WTC11 (cell line): ENCODE results near the gene SPEN. TPM values are rescaled to one million over a fixed set of nuclear protein-coding genes. Genes with fewer than 3 reads are reported as not detected.
A peak's percentile ranks its signal among the peaks of the same experiment; 100 is the strongest.
"Not testable (repeated sequence)": the region's sequence is repeated elsewhere in the genome, so short reads cannot be mapped to it uniquely, and the experiment has no call there.

ENCODE experiments used
- ATAC-seq: fragments of 200-7000 bp; cut with Tn5 transposase; 2 replicates; pipeline ENCODE4 v1.10.0; 2021; ENCODE audit warnings: mild to moderate bottlenecking, moderate library complexity
- CTCF ChIA-PET: fragments of 300-600 bp; sonication (Branson Sonifier 250); formaldehyde crosslinking; loops from one replicate; lab custom pipeline; 2021; ENCODE audit warnings: antibody characterized with exemption; lab: Charles Lee
- POLR2A ChIA-PET: fragments of 350-600 bp; sonication (Branson Sonifier 250); formaldehyde crosslinking; loops from one replicate; lab custom pipeline; 2021; ENCODE audit warnings: antibody characterized with exemption; lab: Charles Lee
- DNase-seq: peaks from one replicate; pipeline ENCODE4 v3.0.0; 2021; ENCODE audit warnings: low spot score
- H3K27ac Mint-ChIP-seq: 2 replicates; pipeline ENCODE4 v1.8.0; 2021; ENCODE audit warnings: mixed read lengths
- H3K27me3 Mint-ChIP-seq: 2 replicates; pipeline ENCODE4 v1.8.0; 2021; ENCODE audit warnings: low read depth, mild to moderate bottlenecking, moderate library complexity, mixed read lengths
- H3K36me3 Mint-ChIP-seq: 2 replicates; pipeline ENCODE4 v1.8.0; 2021; ENCODE audit warnings: mixed read lengths
- H3K4me1 Mint-ChIP-seq: 2 replicates; pipeline ENCODE4 v1.8.0; 2022; ENCODE audit warnings: mixed read lengths
- H3K4me3 Mint-ChIP-seq: 2 replicates; pipeline ENCODE4 v1.8.0; 2021; ENCODE audit warnings: mild to moderate bottlenecking, moderate library complexity, mixed read lengths
- H3K9me3 Mint-ChIP-seq: 2 replicates; pipeline ENCODE4 v1.8.0; 2021; ENCODE audit warnings: mixed read lengths
- AFF4 ChIP-seq: sonication (generic); formaldehyde crosslinking; IDR thresholded peaks from 2 replicates; pipeline ENCODE4 v1.8.1; 2023; ENCODE audit warnings: mild to moderate bottlenecking, missing genetic modification reagents, borderline replicate concordance
- CBFB ChIP-seq: sonication (generic); formaldehyde crosslinking; IDR thresholded peaks from 2 replicates; pipeline ENCODE4 v1.8.1; 2022; ENCODE audit warnings: mild to moderate bottlenecking, low read depth, missing genetic modification reagents
- FOXJ3 ChIP-seq: sonication (generic); formaldehyde crosslinking; IDR thresholded peaks from 2 replicates; pipeline ENCODE4 v1.9.0; 2021; ENCODE audit warnings: missing genetic modification reagents, mild to moderate bottlenecking, borderline replicate concordance
- SOX15 ChIP-seq: fragments of 250-450 bp; sonication (Bioruptor Pico); IDR thresholded peaks from 2 replicates; pipeline ENCODE4 v1.9.0; 2021; ENCODE audit warnings: mild to moderate bottlenecking
- TCF7 ChIP-seq: sonication (generic); formaldehyde crosslinking; IDR thresholded peaks from 2 replicates; pipeline ENCODE4 v1.8.0; 2022; ENCODE audit warnings: mild to moderate bottlenecking, low read depth, missing genetic modification reagents, moderate library complexity
- TEAD4 ChIP-seq: sonication (generic); formaldehyde crosslinking; IDR thresholded peaks from 2 replicates; pipeline ENCODE4 v1.8.0; 2022; ENCODE audit warnings: mild to moderate bottlenecking, missing genetic modification reagents
- ZNF121 ChIP-seq: sonication (generic); formaldehyde crosslinking; IDR thresholded peaks from 2 replicates; pipeline ENCODE4 v1.8.0; 2023; ENCODE audit warnings: missing genetic modification reagents
- ZNF263 ChIP-seq: sonication (generic); formaldehyde crosslinking; IDR thresholded peaks from 2 replicates; pipeline ENCODE4 v1.8.1; 2022; ENCODE audit warnings: low read depth, mild to moderate bottlenecking, moderate library complexity, missing genetic modification reagents
- ZNF416 ChIP-seq: fragments of 250-450 bp; sonication (Bioruptor Pico); IDR thresholded peaks from 2 replicates; pipeline ENCODE4 v1.9.0; 2021; ENCODE audit warnings: mild to moderate bottlenecking, inconsistent platforms
- total RNA-seq: library from RNA; stranded (reverse); gene quantifications from 3 replicates; pipeline ENCODE4 v1.2.3, GENCODE V29; 2021
- TF ChIP-seq, protein P1 (sequence below): fragments of 250-450 bp; sonication (Bioruptor Pico); conservative IDR thresholded peaks from 2 replicates; pipeline ENCODE4 v1.9.0; 2021; ENCODE audit warnings: mild to moderate bottlenecking

The SPEN gene
- total RNA-seq, 1 experiment from 2014 or later, result 48.8 TPM

DNA sequence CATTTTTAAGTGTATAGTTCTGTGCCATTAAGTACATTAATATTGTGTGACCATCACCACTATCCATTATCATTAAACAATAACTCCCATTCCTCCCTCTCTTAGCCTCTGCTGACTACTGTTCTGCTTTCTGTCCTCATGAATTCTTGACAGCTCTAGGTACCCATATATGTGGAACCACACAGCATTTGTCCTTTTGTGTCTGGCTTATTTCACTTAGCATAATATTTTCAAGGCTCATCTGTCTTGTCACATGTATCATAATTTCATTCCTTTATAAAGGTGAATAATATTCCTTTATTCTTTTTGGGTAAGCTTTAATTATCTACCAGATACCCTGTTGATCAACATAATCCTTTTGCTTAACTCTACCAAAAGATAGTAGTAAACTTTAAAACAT lies 47.7 kb downstream of the SPEN start (continued):
- no peak for TF ChIP-seq AFF4 (CRISPR knock-in tag)
- TF ChIP-seq ZNF263 (CRISPR knock-in tag), result no peak
- TF ChIP-seq FOXJ3 (CRISPR knock-in tag), result no peak
- TF ChIP-seq, protein P1, sequence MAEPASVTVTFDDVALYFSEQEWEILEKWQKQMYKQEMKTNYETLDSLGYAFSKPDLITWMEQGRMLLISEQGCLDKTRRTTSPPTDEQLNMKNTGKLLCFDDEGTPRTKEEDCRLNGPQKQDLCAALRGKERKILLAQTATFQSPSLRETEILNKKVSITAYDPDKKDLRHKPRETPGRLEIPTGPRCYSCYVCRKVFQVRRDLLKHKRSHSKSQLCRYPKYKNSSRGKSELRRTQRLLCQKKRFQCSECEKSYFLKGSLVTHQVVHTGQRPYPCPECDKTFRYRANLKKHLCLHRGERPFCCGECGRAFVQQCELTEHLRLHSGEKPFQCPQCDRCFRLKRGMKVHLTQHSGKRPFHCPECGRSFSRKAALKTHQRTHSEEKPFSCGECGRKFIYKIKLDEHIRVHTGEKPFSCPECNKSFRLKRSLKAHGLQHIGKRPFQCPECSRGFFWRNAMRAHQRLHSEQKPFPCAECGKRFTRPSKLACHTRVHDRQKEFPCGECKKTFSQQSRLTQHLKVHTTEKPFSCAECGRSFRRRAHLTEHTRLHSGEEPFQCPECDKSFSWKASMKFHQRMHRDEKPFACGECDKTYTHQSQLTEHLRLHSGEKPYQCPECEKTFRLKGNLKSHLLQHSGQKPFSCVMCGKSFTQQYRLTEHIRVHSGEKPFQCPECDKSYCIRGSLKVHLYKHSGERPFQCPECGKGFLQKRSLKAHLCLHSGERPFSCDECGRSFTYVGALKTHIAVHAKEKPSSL (CRISPR knock-in tag), result no peak
- TF ChIP-seq ZNF121 (CRISPR knock-in tag), result no peak
- no peak for TF ChIP-seq SOX15 (CRISPR knock-in tag)
- TF ChIP-seq TEAD4, result no peak

DNA sequence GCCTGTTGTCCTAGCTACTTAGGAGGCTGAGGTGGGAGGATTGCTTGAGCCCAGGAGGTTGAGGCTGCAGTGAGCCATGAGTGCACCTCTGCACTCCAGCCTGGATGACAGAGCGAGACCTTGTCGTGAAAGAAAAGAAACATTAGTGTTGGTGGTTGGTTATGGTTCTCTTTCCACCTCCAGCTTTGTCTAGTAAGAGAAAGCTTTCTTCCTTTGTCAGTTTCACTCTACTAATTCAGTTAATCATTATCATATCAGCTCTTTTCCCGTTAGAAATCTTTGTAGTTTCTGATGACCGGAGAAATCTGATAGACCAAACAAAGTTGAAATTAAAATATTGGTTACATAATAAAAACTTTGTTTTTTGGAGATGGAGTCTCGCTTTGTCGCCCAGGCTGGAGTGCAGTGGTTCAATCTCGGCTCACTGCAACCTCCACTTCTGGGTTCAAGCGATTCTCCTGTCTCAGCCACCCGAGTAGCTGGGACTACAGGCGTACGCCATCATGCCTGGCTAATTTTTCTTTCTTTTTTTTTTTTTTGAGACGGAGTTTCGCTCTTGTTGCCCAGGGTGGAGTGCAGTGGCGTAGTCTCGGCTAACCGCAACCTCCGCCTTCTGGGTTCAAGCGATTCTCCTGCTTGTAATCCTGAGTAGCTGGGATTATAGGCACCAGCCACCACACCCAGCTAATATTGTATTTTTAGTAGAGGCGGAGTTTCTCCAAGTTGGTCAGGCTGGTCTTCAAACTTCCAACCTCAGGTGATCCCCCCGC lies 49.5 kb downstream of the SPEN start:
- H3K9me3 Mint-ChIP-seq, H3K36me3 Mint-ChIP-seq, H3K27me3 Mint-ChIP-seq, POLR2A ChIA-PET, DNase-seq, ATAC-seq, H3K4me3 Mint-ChIP-seq: not testable (repeated sequence)
- H3K27ac Mint-ChIP-seq, result peak overlapping the region; percentile 83
- H3K4me1 Mint-ChIP-seq, result peaks cover 23% of the 10 kb centered on the region
- CTCF ChIA-PET, result interaction anchor here (0.6 to 1.9 kb wide), 5 partner anchors 9 to 105 kb away, joined by 3 to 6 read pairs (median 4); no protein-coding TSS in a partner anchor

DNA sequence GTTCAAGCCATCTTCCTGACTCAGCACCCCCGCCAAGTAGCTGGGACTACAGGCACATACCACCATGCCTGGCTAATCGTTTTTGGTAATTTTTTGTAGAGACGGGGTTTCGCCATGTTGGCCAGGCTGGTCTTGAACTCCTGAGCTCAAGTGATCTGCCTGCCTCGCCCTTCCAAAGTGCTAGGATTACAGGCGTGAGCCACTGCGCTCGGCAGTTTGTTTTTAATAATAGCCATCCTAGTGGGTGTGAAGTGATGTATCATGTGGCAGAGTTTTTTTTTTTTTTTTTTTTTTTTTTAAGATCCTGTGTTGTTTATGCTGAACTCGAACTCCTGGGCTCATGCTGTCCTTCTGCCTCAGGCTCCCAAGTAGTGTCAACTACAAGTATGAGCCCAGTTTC lies 51.8 kb downstream of the SPEN start:
- Mint-ChIP-seq H3K4me3 (no peak overlapping the region), H3K27me3 (no peaks in the 10 kb centered on the region), H3K27ac (peak overlapping the region; percentile 43), H3K36me3 (no peaks in the 10 kb centered on the region), H3K9me3 (no peaks in the 10 kb centered on the region), H3K4me1 (peaks cover 18% of the 10 kb centered on the region)
- ATAC-seq (no peak), DNase-seq (no peak)
- POLR2A ChIA-PET, result no interaction called here
- no peak for TF ChIP-seq ZNF416
- CTCF ChIA-PET, result interaction anchor here (0.7 kb wide), 1 partner anchor 361 kb away, joined by 4 read pairs; no protein-coding TSS in a partner anchor

DNA sequence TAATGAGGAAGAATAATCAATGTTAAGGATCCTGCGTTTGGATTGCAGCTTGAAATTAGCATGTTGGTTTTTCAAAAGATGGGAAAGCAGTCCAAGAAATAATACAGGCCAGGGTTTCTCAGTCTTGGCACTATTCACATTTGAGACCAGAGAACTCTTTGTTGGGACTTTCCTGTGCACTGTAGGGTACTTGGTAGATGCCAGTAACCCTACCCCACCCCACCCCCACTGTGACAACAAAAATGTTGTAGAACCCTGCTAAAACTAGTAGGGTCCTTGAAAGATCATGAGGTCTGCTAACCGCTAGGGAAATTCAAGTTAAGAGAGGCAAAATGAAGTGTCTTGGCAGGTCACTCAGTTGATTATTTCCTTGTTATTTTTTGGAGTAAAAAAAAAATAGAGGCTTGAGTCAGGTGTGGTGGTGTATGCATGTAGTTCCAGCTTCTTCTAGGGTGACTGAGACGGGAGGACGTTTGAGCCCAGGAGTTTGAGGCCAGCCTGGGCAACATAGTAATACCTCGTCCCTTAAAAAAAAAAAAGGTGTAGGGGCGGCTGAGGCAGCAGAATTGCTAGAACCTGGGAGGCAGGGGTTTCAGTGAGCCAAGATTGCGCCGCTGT lies 53.3 kb downstream of the SPEN start:
- TF ChIP-seq CBFB (CRISPR knock-in tag) (no peak), TCF7 (CRISPR knock-in tag) (no peak)
- Mint-ChIP-seq H3K9me3 (no peaks in the 10 kb centered on the region), H3K4me1 (peaks cover 18% of the 10 kb centered on the region), H3K27ac (peak overlapping the region; percentile 97), H3K27me3 (no peaks in the 10 kb centered on the region), H3K4me3 (no peak overlapping the region), H3K36me3 (no peaks in the 10 kb centered on the region)
- ATAC-seq (peak; percentile 32), DNase-seq (no peak)
- ChIA-PET POLR2A (no interaction called here), CTCF (interaction anchor here (0.6 to 2.2 kb wide), 3 partner anchors 58 to 85 kb away, joined by 3 to 16 read pairs (median 3); no protein-coding TSS in a partner anchor)
